Stimulated activated naive CD4-positive, alpha-beta T cell treated with Interleukin-2 at 50 U/mL for 16 hours (primary cell): ENCODE results near the gene IL4.
A peak's percentile ranks its signal among the peaks of the same experiment; 100 is the strongest.

Experiments
- DNase-seq: peaks from one replicate; lab custom pipeline; 2025; lab: John Stamatoyannopoulos, UW

Gene IL4

DNA sequence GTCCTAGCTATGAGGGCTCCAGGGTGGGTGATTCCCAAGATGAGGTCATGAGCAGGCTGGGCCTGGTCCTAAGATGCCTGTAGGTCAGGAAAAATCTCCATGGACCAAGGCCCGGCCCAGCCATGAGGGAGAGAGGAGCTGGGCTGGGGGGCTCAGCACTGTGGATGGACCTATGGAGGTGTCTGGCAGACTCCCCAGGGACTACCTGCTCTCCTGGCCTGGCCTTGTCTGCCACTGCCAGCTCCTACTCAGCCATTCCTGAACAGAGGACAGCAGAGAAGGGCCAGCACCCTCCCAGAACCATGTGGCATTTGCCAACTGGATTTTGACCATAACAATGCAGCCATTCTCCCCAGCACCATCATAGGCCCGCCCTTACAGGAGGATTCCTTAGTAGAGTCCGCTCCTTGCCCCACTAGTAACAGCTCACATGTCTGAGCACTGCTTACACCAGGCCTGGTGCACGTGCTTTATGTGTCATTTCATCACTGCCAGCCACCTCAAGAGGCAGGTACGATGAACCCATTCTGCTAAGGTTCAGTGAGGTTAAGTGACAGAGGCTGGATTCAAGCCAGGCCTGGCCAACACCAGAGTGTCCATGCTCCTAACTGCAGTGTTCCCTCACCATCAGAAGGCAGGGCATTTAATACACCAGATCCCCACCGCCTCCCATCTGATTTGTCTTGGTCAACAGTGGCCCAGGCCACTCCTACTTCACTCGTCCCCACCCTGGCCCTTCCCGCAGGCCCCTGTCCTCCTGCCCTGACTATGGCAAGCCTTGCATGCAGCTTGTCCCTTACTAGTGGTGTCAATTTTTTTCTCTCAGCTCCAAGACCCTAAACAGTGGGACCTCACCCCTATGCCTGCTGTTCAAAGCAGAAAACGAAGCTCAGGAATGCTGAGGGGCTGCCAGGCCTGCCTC, 15.1 kb upstream of the IL4 start:
- no peak for DNase-seq

DNA sequence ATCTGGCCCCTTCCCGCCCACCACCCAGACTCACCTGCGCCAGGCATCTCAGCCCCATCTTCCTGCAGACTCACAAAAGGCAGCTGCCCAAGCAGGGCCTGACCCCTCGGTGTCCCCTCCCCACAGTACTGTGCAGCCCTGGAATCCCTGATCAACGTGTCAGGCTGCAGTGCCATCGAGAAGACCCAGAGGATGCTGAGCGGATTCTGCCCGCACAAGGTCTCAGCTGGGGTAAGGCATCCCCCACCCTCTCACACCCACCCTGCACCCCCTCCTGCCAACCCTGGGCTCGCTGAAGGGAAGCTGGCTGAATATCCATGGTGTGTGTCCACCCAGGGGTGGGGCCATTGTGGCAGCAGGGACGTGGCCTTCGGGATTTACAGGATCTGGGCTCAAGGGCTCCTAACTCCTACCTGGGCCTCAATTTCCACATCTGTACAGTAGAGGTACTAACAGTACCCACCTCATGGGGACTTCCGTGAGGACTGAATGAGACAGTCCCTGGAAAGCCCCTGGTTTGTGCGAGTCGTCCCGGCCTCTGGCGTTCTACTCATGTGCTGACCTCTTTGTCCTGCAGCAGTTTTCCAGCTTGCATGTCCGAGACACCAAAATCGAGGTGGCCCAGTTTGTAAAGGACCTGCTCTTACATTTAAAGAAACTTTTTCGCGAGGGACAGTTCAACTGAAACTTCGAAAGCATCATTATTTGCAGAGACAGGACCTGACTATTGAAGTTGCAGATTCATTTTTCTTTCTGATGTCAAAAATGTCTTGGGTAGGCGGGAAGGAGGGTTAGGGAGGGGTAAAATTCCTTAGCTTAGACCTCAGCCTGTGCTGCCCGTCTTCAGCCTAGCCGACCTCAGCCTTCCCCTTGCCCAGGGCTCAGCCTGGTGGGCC, 13.9 kb upstream of the IL4 start:
- DNase-seq: no peak

DNA sequence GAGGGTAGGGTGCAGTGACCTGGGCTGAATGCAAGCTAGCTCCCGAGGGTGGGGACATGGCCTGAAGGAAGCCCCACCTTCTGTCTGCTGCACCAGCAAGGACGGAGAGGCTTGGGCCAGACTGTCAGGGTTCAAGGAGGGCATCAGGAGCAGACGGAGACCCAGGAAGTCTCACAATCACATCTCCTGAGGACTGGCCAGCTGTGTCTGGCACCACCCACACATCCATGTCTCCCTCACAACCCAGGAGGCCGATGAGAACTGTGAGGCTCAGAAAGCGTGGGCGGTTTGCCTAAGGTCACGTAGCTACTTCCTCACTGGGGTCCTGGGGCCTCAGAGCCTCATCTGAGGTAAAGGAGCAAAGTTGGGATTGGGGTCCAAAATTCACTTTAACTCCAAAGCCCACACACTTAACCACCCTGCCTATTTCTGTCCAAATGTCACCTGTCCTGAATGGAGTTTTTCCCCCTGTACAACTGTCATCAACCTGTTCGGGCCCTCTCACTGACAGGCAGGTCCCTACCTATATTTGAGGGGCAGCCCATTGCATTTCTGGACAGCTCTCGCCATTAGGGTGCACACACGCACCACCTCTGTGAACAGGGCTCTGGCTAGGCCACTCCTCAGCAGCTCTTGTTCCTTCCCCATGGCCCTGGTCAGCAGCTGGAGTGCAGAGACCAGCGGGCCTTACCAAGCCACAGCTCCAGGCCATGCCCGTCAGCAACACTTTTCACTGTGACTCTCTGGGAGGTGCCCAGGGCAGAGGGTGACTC, 12.4 kb upstream of the IL4 start:
- DNase-seq: no peak

DNA sequence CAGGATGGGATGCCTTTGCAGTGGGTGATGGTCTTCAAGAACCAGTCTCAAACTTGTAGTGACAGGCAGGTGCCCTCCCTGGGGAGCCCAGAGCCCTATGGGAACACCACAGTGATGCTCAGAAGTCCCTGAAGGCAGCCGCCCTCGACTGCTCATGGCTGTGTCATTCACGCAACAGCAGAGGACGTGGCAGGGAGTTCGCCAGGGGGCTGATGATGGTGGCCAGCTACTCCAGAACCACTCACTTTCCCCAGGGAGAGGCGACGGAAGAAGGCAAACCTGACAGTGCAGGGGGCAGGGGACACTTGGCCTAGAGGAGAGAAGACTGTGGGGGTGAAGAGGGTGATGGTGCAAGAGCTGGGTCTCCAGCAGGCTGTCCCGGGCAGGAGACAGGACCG, 11.8 kb upstream of the IL4 start:
- DNase-seq: no peak

DNA sequence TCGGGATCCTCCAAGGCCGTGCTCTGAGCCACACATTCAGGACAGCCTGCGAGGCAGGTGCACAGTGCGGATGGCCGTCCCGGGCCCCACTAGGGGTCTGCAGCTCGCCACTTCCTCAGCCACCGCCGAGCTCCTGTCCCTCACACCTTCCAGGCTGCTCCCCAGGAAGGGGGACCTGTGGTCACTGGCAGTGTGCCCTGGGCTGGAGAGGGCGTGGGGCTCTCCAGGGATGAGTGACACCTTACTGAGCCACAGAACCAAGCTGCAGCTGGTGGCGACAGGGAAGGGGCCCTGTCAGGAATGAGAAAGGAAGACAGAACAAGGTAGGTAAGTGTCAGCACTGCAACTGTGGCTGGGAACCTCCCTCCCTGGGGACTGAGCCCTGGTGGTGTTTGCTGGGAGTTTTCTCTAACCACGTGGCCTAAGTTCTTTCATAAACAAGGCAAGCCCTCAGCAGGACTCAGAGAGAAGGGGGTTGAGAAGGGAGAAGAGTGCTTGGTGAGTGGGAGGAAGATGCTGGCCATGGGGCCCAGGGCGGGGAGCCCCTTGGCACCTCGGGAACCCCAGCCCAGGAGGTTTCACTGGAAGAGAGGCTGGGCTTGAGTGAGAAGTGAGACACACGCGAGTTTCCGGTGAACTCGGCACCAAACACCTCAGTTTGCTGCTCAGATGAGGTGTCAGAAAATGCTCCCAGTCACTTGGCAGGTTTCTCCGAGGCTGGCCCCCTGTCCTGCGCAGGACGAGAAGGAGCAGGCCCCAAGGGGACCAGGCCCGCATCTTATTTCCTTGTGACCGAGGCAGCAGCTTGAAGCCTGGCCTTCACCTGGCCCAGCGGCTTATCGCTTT, 10.6 kb upstream of the IL4 start:
- DNase-seq: peak; percentile 56

DNA sequence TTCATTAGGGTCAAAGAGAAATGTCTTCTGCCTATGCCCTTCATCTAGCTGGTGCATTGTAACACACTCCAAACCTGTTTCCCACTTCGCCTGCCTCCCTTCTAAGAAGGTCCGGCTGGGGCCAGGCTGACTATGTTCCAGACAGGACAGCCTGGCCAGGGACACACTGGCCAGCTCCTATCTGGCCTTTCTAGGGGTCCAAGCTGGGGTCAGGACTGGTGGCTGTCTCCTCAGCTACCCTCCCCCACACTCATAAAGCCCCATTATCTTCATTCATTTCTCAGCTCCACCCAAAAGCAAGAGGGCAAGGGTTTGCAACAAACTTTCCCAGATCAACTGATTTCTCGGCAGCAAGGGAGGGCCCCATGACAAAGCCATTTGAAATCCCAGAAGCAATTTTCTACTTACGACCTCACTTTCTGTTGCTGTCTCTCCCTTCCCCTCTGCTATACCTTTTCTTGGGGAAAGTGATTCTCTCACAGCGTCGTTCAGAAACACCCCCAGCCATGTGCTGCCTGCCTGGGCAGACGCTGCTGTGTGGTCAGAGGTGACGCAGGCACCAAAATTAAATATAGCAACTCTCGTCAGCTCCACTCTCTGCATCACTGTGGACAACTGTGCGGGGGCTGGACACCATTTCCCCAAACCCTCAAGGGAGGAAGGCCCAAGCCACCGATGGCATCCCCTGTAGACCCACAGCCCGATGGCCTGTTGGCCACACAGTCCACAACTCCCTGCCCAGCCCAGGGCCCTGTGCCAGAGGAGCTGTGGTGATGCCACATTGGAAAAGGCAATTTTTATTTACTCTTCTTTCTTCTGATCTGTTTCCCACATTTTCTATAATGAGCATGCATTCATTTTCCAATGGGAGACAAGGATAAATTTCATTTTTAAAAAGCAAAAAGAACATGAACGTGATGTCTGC, 9.8 kb upstream of the IL4 start:
- DNase-seq: no peak

DNA sequence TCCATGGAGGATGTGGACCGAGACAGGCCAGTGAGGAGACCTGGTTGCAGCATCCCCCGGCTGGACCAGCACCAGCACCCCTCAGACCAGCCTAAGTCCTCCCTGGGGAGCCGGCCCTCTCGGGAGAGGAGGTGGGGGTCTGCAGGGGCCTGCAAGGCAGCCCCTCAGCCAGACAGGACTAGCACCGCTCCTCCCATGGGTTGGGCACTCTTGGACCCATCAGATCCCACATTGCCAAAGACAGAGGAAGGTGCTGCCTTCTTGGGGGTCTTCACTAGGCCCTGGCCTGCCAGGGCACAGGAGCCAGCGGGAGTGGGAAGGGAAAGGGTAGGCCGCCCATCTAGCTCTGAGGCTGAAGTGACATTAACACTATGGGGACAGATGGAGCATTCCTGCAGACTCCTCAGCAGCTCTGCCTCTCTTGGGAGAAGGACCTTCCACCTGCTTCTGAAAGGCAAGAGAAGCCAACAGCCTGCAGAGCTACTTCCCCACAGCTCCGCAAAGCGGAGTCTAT, 9.0 kb upstream of the IL4 start:
- no peak for DNase-seq

DNA sequence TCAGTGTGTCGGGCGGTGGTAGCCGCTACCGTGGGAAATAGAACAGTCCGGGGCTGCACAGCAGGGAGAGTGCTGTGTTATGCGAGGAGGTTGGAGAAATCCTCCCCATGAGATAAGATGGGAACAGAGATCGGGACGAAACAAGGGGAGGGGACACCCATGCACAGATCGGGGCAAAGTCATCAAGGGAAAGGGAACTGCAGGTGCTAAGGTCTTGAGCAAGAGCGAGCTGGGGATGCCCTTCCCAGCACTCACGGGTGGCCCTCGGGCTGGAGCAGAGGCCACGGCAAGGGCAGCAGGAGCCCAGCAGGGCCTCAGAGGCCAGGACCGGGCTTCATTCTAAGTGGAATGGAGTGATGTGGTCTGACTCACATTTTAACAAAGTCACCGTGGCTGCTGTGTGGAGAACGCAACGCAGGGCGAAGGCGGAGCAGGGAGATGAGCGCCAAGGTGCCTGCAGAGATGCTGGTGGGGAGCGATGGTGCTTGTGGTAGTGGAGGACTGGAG, 8.2 kb upstream of the IL4 start:
- DNase-seq: no peak

DNA sequence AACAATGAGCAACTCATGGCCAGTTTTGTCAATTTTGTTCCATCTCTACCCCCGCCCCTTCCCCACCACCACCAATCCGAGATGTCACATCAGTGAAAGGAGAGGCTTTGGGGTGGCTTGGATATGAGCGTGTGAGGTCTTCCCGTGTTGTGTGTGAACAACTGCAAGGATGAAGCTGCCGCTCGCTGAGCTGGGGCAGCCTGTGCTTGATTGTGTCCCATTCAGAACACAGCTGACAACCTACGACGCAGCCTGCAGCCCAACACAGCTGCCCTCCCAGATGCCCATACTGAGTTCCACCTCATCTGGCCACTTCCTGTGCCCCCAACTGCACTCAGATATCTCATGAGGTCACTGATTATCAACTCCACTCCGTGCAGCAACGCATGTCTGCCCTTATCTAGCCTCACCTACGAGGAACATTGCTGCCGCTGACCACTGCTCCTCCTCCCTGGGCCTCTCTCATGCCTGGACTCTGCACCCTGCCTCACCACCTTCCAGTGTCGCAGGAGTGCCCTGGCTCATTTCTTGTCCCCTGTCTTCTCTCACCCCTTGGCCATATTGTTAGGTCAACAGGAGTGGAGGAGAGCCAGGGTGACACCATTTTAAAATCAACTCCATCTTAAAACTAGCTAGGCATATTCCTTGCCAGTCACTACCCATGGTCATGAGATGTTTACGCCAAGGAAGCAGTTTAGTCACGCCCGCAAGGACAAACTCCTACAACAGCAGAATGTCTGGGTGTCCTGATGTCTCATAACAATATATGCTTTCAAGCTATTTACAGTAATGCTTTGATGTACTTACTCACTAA, 7.3 kb upstream of the IL4 start:
- DNase-seq: no peak

DNA sequence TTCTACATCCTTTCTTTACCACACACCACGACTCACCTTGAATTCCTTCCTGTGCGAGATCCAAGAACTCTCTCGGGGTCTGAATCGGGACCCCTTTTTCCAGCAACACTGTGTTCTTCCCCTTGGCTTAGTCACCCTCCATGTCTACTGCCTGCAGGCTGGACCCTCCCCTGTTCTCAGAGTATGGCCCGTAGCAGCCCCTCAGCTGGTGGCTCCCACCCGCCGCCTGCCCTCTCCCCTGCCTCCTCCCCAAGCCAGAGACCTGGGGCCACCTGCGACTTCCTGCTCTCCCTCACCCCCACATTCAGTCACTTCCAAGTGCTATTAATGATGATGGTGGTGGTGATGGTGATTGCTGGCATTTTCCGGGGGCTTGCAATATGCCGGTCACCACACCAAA, 6.5 kb upstream of the IL4 start:
- no peak for DNase-seq

DNA sequence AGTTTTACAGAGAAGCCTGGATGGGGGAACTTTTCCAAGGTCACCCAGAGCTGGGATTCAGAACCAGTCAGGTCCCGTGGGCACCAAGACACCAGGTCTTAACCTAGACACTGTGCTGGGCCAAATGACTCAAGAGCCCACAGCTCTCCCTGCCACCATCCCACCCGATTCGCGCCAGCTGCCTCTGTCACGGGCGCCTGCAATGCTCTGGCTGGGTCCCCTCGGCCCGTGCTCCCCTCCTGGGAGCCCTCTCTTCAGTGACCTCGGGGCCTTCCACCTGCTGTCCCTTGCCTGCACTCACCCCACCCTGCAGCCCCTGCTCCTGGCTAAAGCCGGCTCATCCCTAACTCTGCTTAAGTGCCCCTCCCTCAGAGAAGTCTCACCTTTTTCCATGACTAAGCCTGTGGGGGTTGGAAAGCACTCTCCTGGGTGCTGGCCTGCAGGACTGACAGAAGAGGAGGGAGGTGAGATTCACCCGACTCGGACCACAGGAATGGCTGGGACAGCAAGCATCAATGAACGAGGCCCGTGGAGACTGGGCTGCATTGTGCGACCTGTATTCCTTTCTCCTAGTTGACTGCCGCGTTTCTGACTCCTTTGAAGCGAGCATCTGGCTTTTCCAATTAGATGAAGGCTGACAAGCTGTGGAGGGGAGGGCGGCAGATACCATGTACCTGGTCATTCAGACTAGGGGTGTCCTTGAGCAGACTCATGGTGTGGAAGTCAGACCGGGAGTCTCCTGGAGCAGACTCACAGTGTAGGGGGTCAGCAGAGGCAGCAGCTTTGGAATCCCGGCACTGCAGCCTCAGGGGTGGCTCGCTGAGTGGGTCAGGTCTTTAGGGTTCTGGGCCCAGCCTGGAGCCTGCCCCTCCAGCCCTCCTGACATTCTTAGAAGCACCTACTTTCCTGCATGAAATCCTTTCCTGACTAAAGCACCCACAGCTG, 5.8 kb upstream of the IL4 start:
- no peak for DNase-seq

DNA sequence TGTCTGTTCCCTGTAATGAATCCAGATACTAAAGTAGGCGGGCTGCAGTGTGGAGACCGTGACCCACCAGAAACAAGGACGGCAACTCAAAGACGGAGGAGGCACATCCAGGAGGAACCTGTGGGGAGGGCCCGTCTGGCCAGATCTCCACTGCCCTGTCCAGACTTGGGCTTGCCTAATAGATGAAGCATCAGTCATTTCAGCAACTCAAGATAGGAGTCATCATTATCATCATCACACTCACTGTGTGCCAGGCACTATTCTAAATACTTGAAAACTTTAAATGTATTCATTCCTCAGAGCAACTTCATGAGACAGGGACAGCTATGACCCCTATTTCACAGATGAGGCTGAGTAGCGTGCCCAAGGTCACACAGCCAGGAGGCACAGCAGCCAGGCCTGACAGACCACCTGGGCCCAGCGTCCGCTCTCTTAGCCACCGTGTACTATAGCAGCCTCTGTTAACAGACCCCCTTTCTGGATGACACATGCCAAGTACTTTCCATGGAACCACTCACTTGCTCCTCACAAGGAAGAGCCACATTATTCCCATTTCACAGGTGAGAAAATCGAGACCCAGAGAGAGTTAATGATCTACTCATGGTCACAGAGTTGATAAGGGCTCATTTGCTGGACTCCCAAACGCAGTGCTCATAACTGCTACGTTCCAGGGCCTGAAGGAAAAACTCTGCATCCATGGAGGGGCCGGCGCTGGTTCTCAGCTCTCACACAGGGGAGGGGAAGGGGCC, 4.9 kb upstream of the IL4 start:
- DNase-seq: no peak

DNA sequence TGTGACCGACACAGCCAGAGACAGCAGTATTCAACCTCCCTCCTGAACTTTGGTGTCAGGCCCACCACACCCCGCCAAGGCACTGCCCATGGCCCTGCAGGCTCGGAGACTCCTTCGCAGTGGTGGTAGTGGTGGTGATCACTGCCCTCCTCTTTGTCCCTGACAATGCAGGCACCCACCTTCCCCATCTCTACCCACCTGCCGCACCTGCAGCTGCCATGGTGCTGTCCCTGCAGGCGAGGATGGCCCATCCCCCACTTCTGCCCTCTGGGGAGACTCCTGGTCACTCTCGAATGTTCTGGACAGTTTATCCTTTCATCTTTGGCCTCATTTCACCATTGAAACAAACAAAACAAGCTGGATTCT, 4.4 kb upstream of the IL4 start:
- DNase-seq: no peak

DNA sequence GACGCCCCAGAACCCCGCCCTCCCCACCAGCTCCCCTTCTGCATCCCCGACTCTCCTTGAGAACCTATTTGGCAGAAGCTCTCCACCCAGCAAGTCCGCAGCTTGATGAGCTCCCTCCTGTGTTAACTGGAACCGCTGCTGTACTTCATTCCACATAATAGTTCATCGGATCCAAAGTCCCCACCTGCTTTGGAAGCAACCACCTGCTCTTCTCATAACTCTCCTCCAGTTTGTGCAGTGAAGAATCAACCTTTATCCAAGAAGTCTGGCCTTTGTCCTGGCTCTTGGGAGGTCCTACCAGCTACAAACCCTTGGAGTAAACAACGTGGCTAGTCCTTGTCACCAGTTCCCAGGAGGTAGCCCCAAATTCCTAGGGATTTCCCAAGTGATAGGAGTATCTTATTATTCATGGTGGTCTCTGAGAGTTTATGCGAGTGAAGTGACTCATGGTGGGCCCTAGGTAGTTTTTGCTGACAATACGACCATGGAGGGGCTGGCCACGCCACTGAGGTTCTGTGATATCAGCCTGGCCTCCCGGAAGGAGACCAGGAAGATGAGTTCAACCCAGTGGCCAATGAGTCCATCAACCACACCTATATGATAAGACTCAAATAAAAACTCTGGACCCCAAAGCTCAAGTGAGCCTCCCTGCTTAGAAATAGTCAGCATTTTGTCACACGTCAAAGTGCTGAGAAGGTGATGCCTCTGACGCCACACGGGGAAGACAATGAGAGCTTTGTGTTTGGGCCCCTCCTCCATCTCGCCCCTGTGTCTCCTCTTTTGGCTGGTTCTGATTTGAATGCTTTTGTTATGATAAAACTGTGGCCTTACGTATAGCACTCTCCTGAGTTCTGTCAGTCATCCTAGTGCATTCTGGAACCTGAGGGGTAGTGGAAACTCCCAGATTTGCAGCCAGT, 3.6 kb upstream of the IL4 start:
- DNase-seq: no peak

DNA sequence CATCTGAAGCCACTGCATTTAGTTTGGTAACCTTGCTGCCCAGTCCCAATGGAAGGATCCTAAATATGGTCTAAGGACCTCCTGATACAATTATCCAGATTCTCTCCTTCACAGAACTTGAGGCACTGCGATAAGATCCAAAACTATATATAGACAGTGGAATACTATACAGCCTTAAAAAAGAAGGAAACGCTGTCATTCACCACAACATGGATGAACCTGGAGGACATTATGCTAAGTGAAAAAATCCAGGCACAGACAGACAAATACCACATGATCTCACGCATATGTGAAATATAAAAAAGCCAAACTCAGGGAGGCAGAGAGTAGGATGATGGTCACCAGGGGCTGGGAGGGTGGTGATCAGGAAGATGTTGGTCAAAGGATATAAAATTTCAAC, 2.8 kb upstream of the IL4 start:
- DNase-seq: no peak

DNA sequence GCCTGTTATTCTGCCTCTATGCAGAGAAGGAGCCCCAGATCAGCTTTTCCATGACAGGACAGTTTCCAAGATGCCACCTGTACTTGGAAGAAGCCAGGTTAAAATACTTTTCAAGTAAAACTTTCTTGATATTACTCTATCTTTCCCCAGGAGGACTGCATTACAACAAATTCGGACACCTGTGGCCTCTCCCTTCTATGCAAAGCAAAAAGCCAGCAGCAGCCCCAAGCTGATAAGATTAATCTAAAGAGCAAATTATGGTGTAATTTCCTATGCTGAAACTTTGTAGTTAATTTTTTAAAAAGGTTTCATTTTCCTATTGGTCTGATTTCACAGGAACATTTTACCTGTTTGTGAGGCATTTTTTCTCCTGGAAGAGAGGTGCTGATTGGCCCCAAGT, 301 bp upstream of the IL4 start:
- DNase-seq: no peak
